Measurements from ENCODE around the gene P4HTM.

P4HTM gene

GRCh38 chr3:49025005-49025792 is 35.2 kb downstream of the P4HTM start:
- no peak for DNase-seq (ENCODE audit: low read depth in 2 of 2)

- DNase-seq (ENCODE audit: low read depth in 2 of 2), result no peak
Measured at GRCh38 chr3:49025793-49026520, 35.9 kb downstream of the P4HTM start.

GRCh38 chr3:49026536-49026935 is 36.5 kb downstream of the P4HTM start:
- no peak for DNase-seq (ENCODE audit: low read depth in 2 of 2)

DNA sequence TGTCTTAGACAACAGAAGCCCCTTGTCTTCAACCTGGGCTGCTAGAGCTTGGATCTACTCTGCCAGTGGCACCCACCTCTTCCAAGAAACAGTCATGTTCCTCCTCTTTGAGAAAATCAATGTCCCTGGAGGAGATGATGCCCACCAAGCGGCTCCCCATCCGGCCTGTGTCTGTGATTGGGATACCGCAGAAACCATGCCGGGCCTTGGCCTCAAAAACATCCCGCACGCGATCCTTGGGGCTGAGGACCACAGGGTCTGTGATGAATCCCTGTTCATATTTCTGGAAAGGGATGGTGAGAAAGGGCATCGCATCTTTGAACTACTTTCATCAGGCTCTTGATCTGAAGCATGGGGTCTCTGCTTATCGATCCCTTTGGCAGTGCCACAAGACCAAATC is 37.6 kb downstream of the P4HTM start:
- DNase-seq (ENCODE audit: low read depth in 2 of 2), result no peak

GRCh38 chr3:49028298-49028672 is 38.2 kb downstream of the P4HTM start:
- no peak for DNase-seq (ENCODE audit: low read depth in 2 of 2)

DNA sequence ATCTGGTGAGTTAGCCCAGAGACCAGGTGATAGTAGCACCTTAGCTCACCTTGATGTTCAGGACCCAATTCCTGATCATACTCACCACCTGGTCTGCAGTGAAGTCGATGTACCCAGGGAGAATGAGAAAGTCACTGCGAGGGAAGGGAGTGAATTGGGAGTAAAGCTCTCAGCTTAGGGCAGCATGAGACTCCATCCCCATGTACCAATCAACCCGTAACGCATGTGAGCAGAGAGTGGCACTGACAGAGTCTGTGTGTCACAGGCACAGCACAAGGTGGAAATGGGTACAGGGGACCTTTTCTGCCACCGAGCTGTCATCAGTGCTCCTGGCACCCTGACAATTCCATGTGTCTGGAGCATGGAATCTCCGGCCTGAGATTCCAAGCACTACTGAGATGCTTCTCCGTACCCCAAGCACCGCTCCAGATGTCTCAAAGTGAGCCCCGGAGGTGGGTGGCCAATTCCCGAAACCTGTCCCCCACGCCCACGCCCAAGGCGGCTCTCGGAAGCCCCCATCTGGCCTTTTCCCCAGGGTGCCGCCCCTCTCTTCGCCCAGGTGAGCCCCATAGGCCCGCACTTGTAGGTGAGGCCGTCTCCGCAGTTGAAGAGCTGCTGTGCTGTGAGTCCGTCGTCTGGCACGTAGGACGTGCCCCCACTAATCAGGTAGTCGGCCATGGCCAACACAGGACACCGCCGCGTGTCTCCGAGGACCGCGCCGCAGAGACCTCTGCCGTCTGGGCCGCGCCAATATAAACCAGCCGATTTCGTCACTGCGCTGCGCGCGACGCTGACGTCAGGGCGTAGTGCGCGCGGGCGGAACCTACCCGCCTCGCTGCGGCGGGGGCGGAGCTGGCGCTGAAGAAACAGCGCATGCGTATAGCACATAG is 38.9 kb downstream of the P4HTM start, which contains the start of gene IMPDH2:
Gene IMPDH2, minus strand, starts transcription at position 726 of the 890 bp plus-strand sequence. Its CDS starts 48 bp downstream, at position 678.
- DNase-seq (ENCODE audit: low read depth in 2 of 2), result peak; percentile 85 to 86

GRCh38 chr3:49029563-49029884 is 39.5 kb downstream of the P4HTM start:
- DNase-seq (ENCODE audit: low read depth in 2 of 2), result no peak

GRCh38 chr3:49030321-49030720 is 40.3 kb downstream of the P4HTM start:
- DNase-seq (ENCODE audit: low read depth in 2 of 2), result no peak

DNA sequence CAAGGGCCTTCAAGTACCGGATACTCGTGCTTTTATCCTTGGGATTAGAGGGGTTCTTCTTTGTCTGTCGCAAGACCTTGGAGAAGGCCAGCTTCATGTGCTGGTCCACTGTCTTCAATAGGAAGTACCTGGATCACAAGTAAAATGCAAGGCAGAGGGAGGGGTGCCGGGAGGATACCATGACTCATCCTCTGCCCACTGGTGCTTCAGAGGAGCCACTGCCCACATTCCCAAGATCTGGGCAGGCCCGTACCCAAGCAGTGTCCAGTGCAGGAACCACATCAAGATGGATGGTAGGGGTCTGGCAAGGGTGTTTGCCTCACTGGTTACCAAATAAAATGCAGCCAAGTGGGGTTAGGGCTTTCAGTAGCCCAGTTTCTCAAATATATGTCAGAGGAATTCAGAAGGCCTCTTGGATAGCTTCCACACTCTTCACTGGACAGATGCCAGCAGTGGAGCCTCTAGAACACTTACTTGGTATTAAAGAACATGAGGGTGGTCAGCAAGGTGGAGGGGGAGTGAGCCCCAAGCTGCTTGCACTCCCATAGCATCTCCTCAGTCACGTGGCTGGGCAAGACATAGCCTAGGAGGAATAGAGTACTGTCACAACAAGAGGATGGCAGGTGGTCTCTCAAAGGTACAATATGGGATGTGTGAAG is 42.7 kb downstream of the P4HTM start:
- DNase-seq (ENCODE audit: low read depth in 2 of 2), result no peak

- no peak for DNase-seq (ENCODE audit: low read depth in 2 of 2)
Measured at GRCh38 chr3:49034650-49035049, 44.6 kb downstream of the P4HTM start.

GRCh38 chr3:49035281-49035680 is 45.2 kb downstream of the P4HTM start:
- no peak for DNase-seq (ENCODE audit: low read depth in 2 of 2)

- DNase-seq (ENCODE audit: low read depth in 2 of 2), result no peak
Measured at GRCh38 chr3:49053543-49053942, 63.5 kb downstream of the P4HTM start.

DNA sequence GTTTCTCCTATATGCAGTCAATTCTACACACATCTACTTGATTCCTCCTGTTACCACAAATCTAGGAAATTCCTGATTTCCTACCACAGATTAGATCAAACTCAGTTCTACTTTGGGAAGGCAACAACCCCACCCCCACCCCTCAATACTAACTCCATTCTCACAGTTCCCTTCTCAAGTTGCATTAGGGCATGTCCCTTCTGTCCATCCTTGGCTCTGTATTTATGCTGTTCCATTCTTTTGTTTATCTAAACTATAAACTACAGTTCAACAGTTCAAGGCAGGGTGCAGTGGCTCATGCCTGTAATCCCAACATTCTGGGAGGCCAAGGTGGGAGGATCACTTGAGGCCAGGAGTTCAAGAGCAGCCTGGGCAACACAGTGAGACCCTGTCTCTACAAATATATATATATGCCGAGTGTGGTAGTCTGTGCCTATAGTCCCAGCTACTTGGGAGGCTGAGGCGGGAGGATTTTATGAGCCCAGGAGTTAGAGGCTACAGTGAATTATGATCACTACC is 64.4 kb downstream of the P4HTM start:
- DNase-seq (ENCODE audit: low read depth in 2 of 2), result no peak
